GM10248 (cell line): ENCODE measurements around the gene LOX.

Source experiments
- CTCF ChIA-PET: fragments of 300-600 bp; sonication (Branson Sonifier 250); formaldehyde crosslinking; extraction: SDS; loops from one replicate; lab custom pipeline; 2021; ENCODE audit warnings: antibody characterized with exemption; lab: Yijun Ruan, JAX
- POLR2A ChIA-PET: fragments of 350-650 bp; sonication (Branson Sonifier 250); formaldehyde crosslinking; extraction: SDS; loops from one replicate; lab custom pipeline; 2020; ENCODE audit warnings: antibody characterized with exemption; lab: Yijun Ruan, JAX
- DNase-seq: peaks from one replicate; pipeline ENCODE4 v3.0.0; 2012; ENCODE audit errors: extremely low spot score
- TF ChIP-seq, protein P1 (sequence below): IDR thresholded peaks from 2 replicates; pipeline ENCODE4 v1.5.1; 2012; ENCODE audit warnings: mild to moderate bottlenecking, low read depth; ENCODE audit errors: extremely low read depth, missing control alignments, control extremely low read depth

The LOX gene

GRCh38 chr5:122063836-122064235 is 14.2 kb downstream of the LOX start:
- ChIA-PET CTCF (interaction anchor here (1.0 kb wide), 1 partner anchor 12 kb away, joined by 6 read pairs; no protein-coding TSS in a partner anchor), POLR2A (no interaction called here)
- DNase-seq: no peak

DNA sequence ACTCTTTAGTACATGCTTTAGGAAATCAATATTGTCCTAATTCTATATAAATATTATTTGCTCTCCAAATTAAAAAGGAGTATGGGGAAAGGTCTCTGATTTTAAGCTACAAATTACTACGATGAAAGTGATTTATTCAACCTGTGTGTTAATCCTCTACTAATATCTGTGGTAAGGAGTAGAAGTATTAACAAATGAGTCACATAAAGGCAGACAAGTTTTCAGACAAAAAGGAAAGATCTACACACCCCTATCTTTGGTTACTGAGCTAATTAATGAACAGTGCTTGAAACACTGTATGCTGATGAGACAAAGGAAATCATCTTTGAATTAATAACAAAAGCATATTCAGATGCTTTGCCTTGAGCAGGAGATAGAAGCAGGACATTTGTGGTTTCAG is 15.9 kb downstream of the LOX start:
- TF ChIP-seq, protein P1, sequence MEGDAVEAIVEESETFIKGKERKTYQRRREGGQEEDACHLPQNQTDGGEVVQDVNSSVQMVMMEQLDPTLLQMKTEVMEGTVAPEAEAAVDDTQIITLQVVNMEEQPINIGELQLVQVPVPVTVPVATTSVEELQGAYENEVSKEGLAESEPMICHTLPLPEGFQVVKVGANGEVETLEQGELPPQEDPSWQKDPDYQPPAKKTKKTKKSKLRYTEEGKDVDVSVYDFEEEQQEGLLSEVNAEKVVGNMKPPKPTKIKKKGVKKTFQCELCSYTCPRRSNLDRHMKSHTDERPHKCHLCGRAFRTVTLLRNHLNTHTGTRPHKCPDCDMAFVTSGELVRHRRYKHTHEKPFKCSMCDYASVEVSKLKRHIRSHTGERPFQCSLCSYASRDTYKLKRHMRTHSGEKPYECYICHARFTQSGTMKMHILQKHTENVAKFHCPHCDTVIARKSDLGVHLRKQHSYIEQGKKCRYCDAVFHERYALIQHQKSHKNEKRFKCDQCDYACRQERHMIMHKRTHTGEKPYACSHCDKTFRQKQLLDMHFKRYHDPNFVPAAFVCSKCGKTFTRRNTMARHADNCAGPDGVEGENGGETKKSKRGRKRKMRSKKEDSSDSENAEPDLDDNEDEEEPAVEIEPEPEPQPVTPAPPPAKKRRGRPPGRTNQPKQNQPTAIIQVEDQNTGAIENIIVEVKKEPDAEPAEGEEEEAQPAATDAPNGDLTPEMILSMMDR: no peak
- POLR2A ChIA-PET: no interaction called here
- no peak for DNase-seq
- CTCF ChIA-PET: no interaction called here

More at GRCh38 chr5:122063836-122064235, 14.2 kb downstream of the LOX start:
- TF ChIP-seq, protein P1: no peak

GRCh38 chr5:122056913-122057312 is 21.1 kb downstream of the LOX start:
- TF ChIP-seq, protein P1: no peak
- DNase-seq: no peak
- ChIA-PET POLR2A (no interaction called here), CTCF (no interaction called here)

GRCh38 chr5:122054266-122054665 is 23.8 kb downstream of the LOX start:
- CTCF ChIA-PET: interaction anchor here (1.2 to 2.0 kb wide), 2 partner anchors 16 to 22 kb away, joined by 3 to 8 read pairs; no protein-coding TSS in a partner anchor
- POLR2A ChIA-PET: no interaction called here
- no peak for DNase-seq
- TF ChIP-seq, protein P1: no peak

DNA sequence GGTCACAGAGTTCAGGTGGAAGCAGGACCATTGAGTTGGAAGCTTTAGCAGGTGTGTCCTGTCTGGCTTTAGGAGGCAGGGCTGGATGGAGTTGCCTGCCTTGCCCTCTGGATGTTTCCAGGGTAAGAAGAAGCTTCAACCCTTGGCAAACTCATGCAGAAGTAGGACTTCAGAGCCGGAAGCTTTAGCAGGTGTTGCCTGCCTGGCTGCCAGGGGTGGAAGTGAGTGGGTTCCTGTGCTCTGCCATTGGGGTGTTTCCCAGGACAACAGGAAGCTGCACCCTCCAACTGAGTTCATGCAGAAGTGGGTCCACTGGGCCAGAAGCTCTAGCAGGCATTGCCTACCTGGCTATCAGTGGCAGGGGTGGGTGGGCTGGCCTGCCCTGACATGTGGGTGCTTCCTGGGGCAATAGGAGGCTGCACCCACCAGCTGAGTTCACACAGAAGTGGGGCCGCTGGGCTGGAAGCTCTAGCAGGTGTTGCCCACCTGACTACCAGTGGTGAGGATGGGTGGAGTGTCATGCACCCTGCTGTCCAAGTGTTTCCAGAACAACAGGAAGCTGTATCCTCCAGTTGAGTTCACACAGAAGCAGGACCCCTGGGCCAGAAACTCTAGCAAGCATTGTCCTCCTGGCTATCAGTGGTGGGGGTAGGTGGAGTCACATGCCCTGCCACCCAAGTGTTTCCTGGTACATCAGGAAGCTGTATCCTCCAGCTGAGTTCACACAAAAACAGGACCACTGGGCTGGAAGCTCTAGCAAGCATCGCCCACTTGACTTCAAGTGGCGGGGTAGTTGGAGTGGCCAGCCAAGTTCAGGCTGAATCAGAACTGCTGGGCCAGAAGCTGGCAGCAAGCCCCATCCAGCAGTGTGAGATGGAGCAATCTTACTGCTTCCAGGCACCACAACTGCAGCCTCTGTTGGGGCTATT is 24.6 kb downstream of the LOX start:
- TF ChIP-seq, protein P1: no peak
- no peak for DNase-seq

DNA sequence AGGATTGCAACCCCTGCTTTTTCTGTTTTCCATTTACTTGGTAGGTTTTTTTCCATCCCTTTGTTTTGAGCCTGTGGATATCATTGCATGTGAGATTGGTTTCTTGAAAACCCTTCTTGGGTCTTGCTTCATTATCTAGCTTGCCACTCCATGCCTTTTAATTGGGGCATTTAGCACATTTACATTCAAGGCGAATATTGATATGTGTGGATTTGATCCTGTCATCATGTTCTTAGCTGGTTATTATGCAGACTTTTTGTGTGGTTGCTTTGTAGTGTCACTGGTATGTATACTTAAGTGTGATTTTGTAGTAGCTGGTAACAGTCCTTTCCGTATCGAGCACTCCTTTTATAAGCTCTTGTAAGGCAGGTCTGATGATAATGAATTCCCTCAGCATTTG is 26.5 kb downstream of the LOX start:
- no peak for DNase-seq
- TF ChIP-seq, protein P1: no peak
- ChIA-PET CTCF (interaction anchor here (0.8 to 1.5 kb wide), 2 partner anchors 10 to 41 kb away, joined by 3 read pairs; no protein-coding TSS in a partner anchor), POLR2A (no interaction called here)

More for the DNA sequence above, 24.6 kb downstream of the LOX start:
- ChIA-PET CTCF (interaction anchor here (1.2 to 2.0 kb wide), 3 partner anchors 22 to 44 kb away, joined by 3 to 8 read pairs (median 3); no protein-coding TSS in a partner anchor), POLR2A (no interaction called here)
